PC-3 (cell line): ENCODE data around the gene CGA.

Experiments used
- CTCF ChIP-seq: fragments of 300-600 bp; sonication (generic); conservative IDR thresholded peaks from 2 replicates; pipeline ENCODE4 v1.5.1; 2017; ENCODE audit warnings: antibody characterized with exemption, low read depth, mild to moderate bottlenecking, low read length
- EZH2 ChIP-seq: fragments of 300-600 bp; sonication (generic); IDR thresholded peaks from one replicate; pipeline ENCODE4 v1.6.1; 2017; ENCODE audit warnings: antibody characterized with exemption, mild to moderate bottlenecking, low read length; ENCODE audit not compliant: unreplicated experiment

GRCh38 chr6:87088076-87088475 lies 6.8 kb downstream of the CGA start:
- TF ChIP-seq EZH2 (no peak), CTCF (no peak)
